Gastroesophageal sphincter (tissue), 4 donors: ENCODE measurements around the gene IQSEC3. TPM values are rescaled to one million over a fixed set of nuclear protein-coding genes. Genes with fewer than 3 reads are reported as not detected.

Source experiments
- ATAC-seq: fragments of 150-250 bp; one replicate; pipeline ENCODE4 v1.9.1; 2016; ENCODE audit warnings: mild to moderate bottlenecking, moderate library complexity
- H3K27ac ChIP-seq, 4 donors: fragments of 200-600 bp; sonication (generic) in 3 of 4; 1 replicate in 3 of 4; 2 replicates in 1 of 4; pipeline ENCODE4 v1.5.1; 2016 to 2019
- H3K27me3 ChIP-seq: fragments of 200-600 bp; sonication (generic); one replicate; pipeline ENCODE4 v1.5.1; 2019
- H3K36me3 ChIP-seq, 2 donors: fragments of 200-600 bp; sonication (generic); one replicate each; pipeline ENCODE4 v1.5.1; 2019; ENCODE audit warnings: control low read depth in 1 of 2
- H3K4me1 ChIP-seq, 3 donors: fragments of 200-600 bp; sonication (generic); 1 replicate in 2 of 3; 2 replicates in 1 of 3; pipeline ENCODE4 v1.5.1; 2016 to 2019; ENCODE audit warnings: control low read depth in 2 of 3
- H3K4me3 ChIP-seq, 2 donors: fragments of 200-600 bp; sonication (generic); one replicate each; pipeline ENCODE4 v1.5.1; 2019; ENCODE audit warnings: mild to moderate bottlenecking in 1 of 2, moderate library complexity in 1 of 2
- H3K9me3 ChIP-seq, 3 donors: fragments of 200-600 bp; sonication (generic); one replicate each; pipeline ENCODE4 v1.5.1; 2017 to 2019; ENCODE audit warnings: control low read depth in 2 of 3
- CTCF ChIP-seq, 4 experiments: fragments of 200-600 bp in 2 of 4; fragments of 450-650 bp in 2 of 4; sonication (generic) in 1 of 4; IDR thresholded peaks; one replicate each; pipeline ENCODE4 v1.5.1; 2017 to 2019; ENCODE audit warnings: antibody characterized with exemption in 4 of 4, mild to moderate bottlenecking in 2 of 4, moderate library complexity in 2 of 4
- EP300 ChIP-seq: sonication (generic); formaldehyde crosslinking; IDR thresholded peaks from one replicate; pipeline ENCODE4 v1.6.1; 2017; ENCODE audit warnings: antibody characterized with exemption, mild to moderate bottlenecking
- POLR2A ChIP-seq, 2 donors: fragments of 450-650 bp; IDR thresholded peaks; one replicate each; pipeline ENCODE4 v1.6.1; 2017; ENCODE audit warnings: antibody characterized with exemption in 2 of 2, mild to moderate bottlenecking in 2 of 2, moderate library complexity in 1 of 2
- POLR2AphosphoS5 ChIP-seq: sonication (generic); formaldehyde crosslinking; IDR thresholded peaks from one replicate; pipeline ENCODE4 v1.6.1; 2017; ENCODE audit warnings: antibody characterized with exemption
- WGBS, 2 donors: methylation state at CpG; one replicate each; pipeline ENCODE4 v1.1.5; 2018; ENCODE audit warnings: low coverage in 1 of 2; 5-methylcytosine and 5-hydroxymethylcytosine counted together
- total RNA-seq, 4 donors: library from RNA; depleted of rRNA; stranded (reverse); fragments of >200 nt; gene quantifications; one replicate each; pipeline ENCODE4 v1.1.0, GENCODE V29; 2016

IQSEC3 gene
- total RNA-seq, 4 donors from 2014 or later = 0.07 to 2.4 (median 0.57) TPM

GRCh38 chr12:138898-139534 lies 72.4 kb downstream of the IQSEC3 start:
- Histone ChIP-seq H3K9me3 (no peaks in the 10 kb centered on the region), H3K27ac (no peak overlapping the region), H3K4me3 (peak overlapping the region in 1 of 2 donors; percentile 41), H3K36me3 (no peaks in the 10 kb centered on the region), H3K27me3 (peaks cover 71% of the 10 kb centered on the region), H3K4me1 (peaks cover 0 to 20% (median 5%) of the 10 kb centered on the region in 3 donors)
- no peak for TF ChIP-seq POLR2AphosphoS5
- no peak for TF ChIP-seq EP300
- TF ChIP-seq CTCF (IDR thresholded peaks at IDR 0.05) = no peak
- no peak for TF ChIP-seq POLR2A (IDR thresholded peaks at IDR 0.05)
- 5 to 10% methylated on average over 2 to 19 of the region's 49 CpGs for WGBS, 2 donors
- ATAC-seq = no peak

GRCh38 chr12:139585-139984 lies 73.0 kb downstream of the IQSEC3 start:
- WGBS, 2 donors = 6 to 11% methylated on average over 13 to 14 of the region's 14 CpGs
- no peak for TF ChIP-seq POLR2AphosphoS5
- no peak for TF ChIP-seq EP300
- no peak for TF ChIP-seq POLR2A (IDR thresholded peaks at IDR 0.05)
- TF ChIP-seq CTCF (IDR thresholded peaks at IDR 0.05) = no peak
- H3K36me3 ChIP-seq = no peaks in the 10 kb centered on the region
- H3K9me3 ChIP-seq = no peaks in the 10 kb centered on the region
- H3K27me3 ChIP-seq = peaks cover 71% of the 10 kb centered on the region
- no peak overlapping the region for H3K27ac ChIP-seq
- peaks cover 0 to 20% (median 5%) of the 10 kb centered on the region in 3 donors for H3K4me1 ChIP-seq
- peak overlapping the region in 1 of 2 donors; percentile 41 for H3K4me3 ChIP-seq
- no peak for ATAC-seq

- peaks cover 0 to 20% (median 5%) of the 10 kb centered on the region in 3 donors for H3K4me1 ChIP-seq
- no peak overlapping the region for H3K27ac ChIP-seq
- H3K27me3 ChIP-seq = peaks cover 71% of the 10 kb centered on the region
- no peak for ATAC-seq
- no peaks in the 10 kb centered on the region for H3K36me3 ChIP-seq
- no peaks in the 10 kb centered on the region for H3K9me3 ChIP-seq
- TF ChIP-seq POLR2AphosphoS5 = no peak
- TF ChIP-seq CTCF (IDR thresholded peaks at IDR 0.05) = no peak
- TF ChIP-seq EP300 = no peak
- no peak overlapping the region for H3K4me3 ChIP-seq
- WGBS, 2 donors = 61 to 71% methylated on average over 5 of the region's 5 CpGs
Measured at GRCh38 chr12:140162-140561, 73.6 kb downstream of the IQSEC3 start.

- 72 to 78% methylated on average over 7 to 9 of the region's 19 CpGs for WGBS, 2 donors
- TF ChIP-seq EP300 (no peak), POLR2AphosphoS5 (no peak), POLR2A (IDR thresholded peaks at IDR 0.05) (no peak), CTCF (IDR thresholded peaks at IDR 0.05) (no peak)
- no peak for ATAC-seq
Measured at GRCh38 chr12:143964-144649, 77.5 kb downstream of the IQSEC3 start.

More at GRCh38 chr12:143964-144649, 77.5 kb downstream of the IQSEC3 start:
- peaks cover 0 to 14% (median 2%) of the 10 kb centered on the region in 3 donors for H3K4me1 ChIP-seq
- no peaks in the 10 kb centered on the region for H3K9me3 ChIP-seq
- H3K36me3 ChIP-seq = no peaks in the 10 kb centered on the region
- H3K4me3 ChIP-seq = no peak overlapping the region
- H3K27me3 ChIP-seq = peaks cover 36% of the 10 kb centered on the region
- H3K27ac ChIP-seq = no peak overlapping the region
